ENCODE measurements around the gene SLC17A5. TPM values are rescaled to one million over a fixed set of nuclear protein-coding genes. Genes with fewer than 3 reads are reported as not detected.

The SLC17A5 gene
- total and polyA plus RNA-seq, 4 donors = 9.1 to 19.3 (median 11.3) TPM

- Histone ChIP-seq H3K27ac (ENCODE audit: low read depth in 1 of 2, low read length in 2 of 2) (no peak overlapping the region), H3K36me3 (ENCODE audit: control insufficient read depth in 4 of 4, insufficient read depth in 3 of 4, low read depth in 1 of 4, low read length in 3 of 4) (peaks cover 0 to 14% (median 11%) of the 10 kb centered on the region in 4 donors), H3K4me1 (ENCODE audit: control insufficient read depth in 4 of 4, insufficient read depth in 4 of 4, low read length in 3 of 4) (peaks cover 3 to 11% (median 6%) of the 10 kb centered on the region in 4 donors), H3K4me3 (ENCODE audit: low read depth in 1 of 3, low read length in 3 of 3) (no peak overlapping the region), H3K9me3 (ENCODE audit: control insufficient read depth in 4 of 4, low read length in 3 of 4) (no peaks in the 10 kb centered on the region), H3K9ac (ENCODE audit: low read depth in 1 of 2, low read length in 2 of 2) (no peak overlapping the region), H3K27me3 (ENCODE audit: control insufficient read depth in 4 of 4, insufficient read depth in 4 of 4, low read length in 3 of 4) (no peaks in the 10 kb centered on the region)
- WGBS = 66% methylated on average over 6 of the region's 6 CpGs
- TF ChIP-seq MAX (IDR thresholded peaks at IDR 0.05) = peak; percentile 11
- no peak for TF ChIP-seq SP1 (IDR thresholded peaks at IDR 0.05)
- no peak for TF ChIP-seq JUND (IDR thresholded peaks at IDR 0.05)
- no peak for TF ChIP-seq NR2F2 (IDR thresholded peaks at IDR 0.05)
- TF ChIP-seq CTCF (IDR thresholded peaks at IDR 0.05; ENCODE audit: low read depth, low read length, missing input control) = peak; percentile 60
- TF ChIP-seq RAD21 (IDR thresholded peaks at IDR 0.05) = peak; percentile 86 to 91
- no peak for DNase-seq (ENCODE audit: low spot score)
Observed at GRCh38 chr6:73610444-73611275, 43.1 kb downstream of the SLC17A5 start.

GRCh38 chr6:73608761-73609160, 45.0 kb downstream of the SLC17A5 start:
- Histone ChIP-seq H3K9me3 (ENCODE audit: control insufficient read depth in 4 of 4, low read length in 3 of 4) (no peaks in the 10 kb centered on the region), H3K4me1 (ENCODE audit: control insufficient read depth in 4 of 4, insufficient read depth in 4 of 4, low read length in 3 of 4) (peaks cover 3 to 11% (median 6%) of the 10 kb centered on the region in 4 donors), H3K27me3 (ENCODE audit: control insufficient read depth in 4 of 4, insufficient read depth in 4 of 4, low read length in 3 of 4) (no peaks in the 10 kb centered on the region), H3K36me3 (ENCODE audit: control insufficient read depth in 4 of 4, insufficient read depth in 3 of 4, low read depth in 1 of 4, low read length in 3 of 4) (peaks cover 2 to 10% (median 4%) of the 10 kb centered on the region in 4 donors), H3K4me3 (ENCODE audit: low read depth in 1 of 3, low read length in 3 of 3) (no peak overlapping the region), H3K27ac (ENCODE audit: low read depth in 1 of 2, low read length in 2 of 2) (no peak overlapping the region), H3K9ac (ENCODE audit: low read depth in 1 of 2, low read length in 2 of 2) (no peak overlapping the region)
- TF ChIP-seq REST (IDR thresholded peaks at IDR 0.05) (no peak), EGR1 (IDR thresholded peaks at IDR 0.05; ENCODE audit: low read depth in 2 of 2) (no peak), HNF4A (conservative IDR thresholded peaks at IDR 0.05) (peak; percentile 78), RAD21 (IDR thresholded peaks at IDR 0.05) (no peak), JUND (IDR thresholded peaks at IDR 0.05) (peak in 1 of 2 donors; percentile 17), ATF3 (IDR thresholded peaks at IDR 0.05) (no peak), ZBTB33 (IDR thresholded peaks at IDR 0.05) (no peak), YY1 (IDR thresholded peaks at IDR 0.05) (no peak), RXRA (IDR thresholded peaks at IDR 0.05) (peak; percentile 50 to 51), GABPA (IDR thresholded peaks at IDR 0.05 in 1 of 2, conservative IDR thresholded peaks at IDR 0.05 in 1 of 2) (no peak)
- DNase-seq (ENCODE audit: low spot score) = no peak
- WGBS = 64% methylated on average over 4 of the region's 4 CpGs
